GM19463 (cell line): Measurements from ENCODE around the gene RIC1.
"Not testable (repeated sequence)": the region's sequence is repeated elsewhere in the genome, so short reads cannot be mapped to it uniquely, and the experiment has no call there.

Source experiments
- ATAC-seq: cut with Tn5 transposase; IDR thresholded peaks from one replicate; pipeline ENCODE4 v1.9.1; 2021; ENCODE audit warnings: mild to moderate bottlenecking, moderate library complexity; ENCODE audit not compliant: unreplicated experiment

Gene RIC1

DNA sequence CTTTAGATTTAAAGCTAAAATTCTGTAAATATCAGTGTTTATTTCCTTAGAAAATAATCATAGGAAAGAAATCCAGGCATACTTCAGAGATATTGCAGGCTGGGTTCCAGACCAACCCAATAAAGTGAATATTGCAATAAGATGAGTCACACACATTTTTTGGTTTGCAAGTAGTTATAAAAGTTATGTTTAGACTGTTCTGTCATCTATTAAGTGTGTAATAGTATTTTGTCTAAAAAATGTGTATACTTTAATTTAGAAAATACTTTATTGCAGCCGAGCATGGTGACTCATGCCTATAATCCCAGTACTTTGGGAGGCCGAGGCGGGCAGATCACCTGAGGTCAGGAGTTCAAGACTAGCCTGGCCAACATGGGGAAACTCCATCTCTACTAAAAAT lies 6.9 kb upstream of the RIC1 start:
- ATAC-seq: no peak

DNA sequence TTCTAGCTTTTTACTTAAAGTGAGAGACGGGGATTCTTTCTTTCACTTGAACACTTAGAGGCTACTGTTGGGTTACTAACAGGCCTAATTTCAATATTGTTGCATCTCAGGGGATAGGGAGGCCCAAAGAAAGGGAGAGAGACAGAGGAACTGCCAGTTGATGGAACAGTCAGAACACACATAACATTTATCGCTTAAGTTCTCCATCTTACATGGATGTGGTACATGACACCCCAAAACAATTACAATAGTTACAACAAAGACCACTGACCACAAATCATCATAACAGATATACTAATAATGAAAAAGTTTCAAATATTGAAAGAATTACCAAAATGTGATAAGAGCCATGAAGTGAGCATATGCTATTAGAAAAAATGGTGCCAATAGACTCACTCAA lies 4.3 kb upstream of the RIC1 start:
- no peak for ATAC-seq

DNA sequence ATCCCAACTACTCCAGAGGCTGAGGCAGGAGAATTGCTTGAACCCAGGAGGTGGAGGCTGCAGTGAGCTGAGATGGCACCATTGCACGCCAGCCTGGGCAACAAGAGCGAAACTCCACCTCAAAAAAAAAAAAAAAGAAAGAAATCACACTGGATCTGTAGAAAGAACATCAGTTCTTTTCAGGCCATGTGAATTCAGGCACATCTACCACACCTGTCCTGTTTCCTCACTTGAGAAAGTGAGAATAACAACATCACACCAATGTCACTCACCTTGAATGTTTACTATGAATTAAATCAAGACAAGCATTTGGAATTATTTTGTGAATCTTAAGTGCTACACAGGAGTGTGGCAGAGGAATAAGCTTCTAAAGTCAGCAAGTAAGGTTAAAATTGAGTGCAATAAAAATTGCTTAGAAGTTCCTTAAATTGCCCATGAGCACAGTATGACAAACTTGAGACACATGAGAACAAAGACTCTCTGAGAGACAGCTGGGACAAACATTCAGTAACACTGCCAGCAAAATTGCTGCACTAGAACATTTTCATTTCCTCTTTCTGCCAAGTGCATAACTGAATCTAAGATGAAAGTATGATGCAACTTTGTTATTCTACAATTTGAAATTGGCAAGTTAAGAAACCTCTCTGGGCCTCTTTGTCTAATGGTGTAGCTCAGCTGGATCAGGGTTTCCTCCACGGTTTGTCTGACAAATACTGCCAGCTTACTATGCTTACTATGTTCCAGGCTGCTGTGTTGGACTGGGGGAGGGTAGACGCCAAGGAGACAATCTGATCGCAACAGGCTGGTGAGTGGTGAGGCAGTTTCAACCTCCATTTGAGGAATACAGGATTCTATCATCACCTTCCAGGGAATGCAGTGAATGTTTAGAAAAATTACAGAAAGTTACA lies 1.9 kb upstream of the RIC1 start:
- peak; percentile 33 for ATAC-seq

DNA sequence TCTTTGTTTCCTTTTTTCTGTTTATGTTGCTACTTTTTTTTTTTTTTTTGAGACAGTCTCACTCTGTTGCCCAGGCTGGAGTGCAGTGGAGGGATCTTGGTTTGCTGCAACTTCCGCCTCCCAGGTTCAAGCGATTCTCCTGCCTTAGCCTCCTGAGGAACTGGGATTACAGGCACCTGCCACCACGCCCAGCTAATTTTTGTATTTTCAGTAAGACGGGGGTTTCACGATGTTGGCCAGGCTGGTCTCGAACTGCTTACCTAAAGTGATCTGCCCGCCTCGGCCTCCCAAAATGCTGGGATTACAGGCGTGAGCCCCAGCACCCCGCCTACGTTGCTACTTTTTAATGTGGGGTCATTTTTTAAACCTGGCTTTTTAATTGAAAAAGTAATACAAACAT lies 1.2 kb upstream of the RIC1 start:
- ATAC-seq: not testable (repeated sequence)

DNA sequence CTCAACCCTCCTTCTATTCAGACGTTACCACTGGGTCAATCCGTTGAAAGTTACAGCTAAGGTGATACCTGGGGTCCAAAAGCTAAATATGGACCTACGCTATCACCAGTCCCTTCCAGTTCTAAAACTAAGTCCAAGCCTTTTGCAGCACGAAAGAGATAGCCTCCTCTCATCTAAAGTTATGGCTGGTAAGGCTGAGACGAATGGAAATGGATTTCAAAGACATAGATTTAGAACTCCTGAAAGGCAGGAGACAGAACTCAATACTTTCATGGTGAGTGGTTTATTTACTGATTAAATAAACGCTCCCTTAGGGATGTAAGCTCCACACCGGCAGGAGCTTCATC lies 751 bp upstream of the RIC1 start:
- no peak for ATAC-seq

DNA sequence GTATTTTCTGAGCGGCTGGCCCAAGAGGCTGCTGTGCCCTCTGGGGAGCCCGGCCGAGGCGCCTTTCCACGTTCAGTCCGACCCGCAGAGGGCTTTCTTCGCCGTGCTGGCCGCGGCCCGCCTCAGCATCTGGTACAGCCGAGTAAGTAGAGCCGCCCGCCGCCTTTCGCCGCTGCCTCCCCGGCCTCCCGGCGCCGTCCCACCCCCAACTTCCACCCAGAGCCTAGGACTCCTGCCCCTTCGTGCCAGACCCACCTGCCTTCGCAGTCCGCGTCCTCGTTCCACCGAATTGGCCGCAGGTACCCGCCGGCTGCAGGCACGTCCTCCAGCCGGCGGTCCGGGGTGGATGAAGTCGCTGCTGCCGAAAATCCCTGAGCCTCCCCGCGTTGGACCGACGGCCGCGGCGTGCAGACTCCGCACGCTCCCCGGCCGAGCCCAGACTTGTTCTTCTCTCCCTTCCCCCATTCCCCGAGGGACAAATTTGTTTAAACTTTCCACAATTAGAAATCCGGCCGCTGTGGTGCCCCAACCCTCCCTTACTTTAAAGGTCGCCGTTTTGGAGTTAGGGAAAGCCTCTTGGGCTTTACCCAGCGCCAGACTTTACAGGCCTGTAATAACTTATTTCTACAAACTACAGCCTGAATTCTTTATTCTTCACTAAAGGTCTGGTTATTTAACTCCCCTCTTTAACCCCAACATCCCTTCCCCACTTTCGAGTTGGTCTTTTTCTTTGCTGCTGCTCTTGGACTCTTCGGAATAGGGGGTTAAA lies 589 bp downstream of the RIC1 start:
- peak; percentile 6 for ATAC-seq

DNA sequence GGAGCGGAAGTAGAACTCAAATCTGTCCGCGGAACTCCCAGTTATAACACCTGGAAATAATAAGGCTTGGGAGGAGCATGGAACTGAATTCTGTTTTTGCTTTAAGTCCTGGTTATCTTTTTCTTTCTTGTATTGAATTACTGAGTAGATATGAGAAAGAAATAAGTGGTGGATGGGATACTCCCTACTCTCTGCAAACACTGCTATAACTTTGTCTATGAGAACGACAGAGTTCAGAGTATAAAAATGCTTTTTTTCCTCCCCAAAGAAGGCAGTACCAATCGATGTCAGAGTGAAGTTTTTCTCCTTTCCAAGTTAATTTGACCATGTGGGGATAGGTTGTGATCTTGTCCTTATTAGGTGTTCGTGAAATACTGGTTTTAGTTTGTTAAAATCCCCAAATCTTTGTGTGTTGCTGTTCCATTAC lies 1.2 kb downstream of the RIC1 start:
- no peak for ATAC-seq

DNA sequence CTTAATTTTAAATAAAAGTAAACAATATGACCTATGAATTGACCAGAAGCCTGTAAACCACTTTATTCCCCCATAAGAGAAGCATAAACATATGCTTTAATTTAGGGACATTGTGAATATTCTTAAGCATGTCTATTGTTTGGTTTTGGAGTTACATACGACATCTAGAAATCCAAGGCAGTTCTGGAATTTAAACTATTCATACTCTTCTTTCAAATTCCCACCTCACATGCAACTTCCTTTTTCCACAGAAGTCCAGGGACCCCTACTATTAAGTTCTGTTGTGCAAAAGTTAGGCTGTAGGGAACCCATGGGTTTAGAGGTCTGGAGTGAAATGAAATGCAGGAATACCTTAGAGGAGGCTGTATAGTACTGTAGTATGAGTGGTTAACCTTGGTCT lies 2.1 kb downstream of the RIC1 start:
- ATAC-seq: no peak

DNA sequence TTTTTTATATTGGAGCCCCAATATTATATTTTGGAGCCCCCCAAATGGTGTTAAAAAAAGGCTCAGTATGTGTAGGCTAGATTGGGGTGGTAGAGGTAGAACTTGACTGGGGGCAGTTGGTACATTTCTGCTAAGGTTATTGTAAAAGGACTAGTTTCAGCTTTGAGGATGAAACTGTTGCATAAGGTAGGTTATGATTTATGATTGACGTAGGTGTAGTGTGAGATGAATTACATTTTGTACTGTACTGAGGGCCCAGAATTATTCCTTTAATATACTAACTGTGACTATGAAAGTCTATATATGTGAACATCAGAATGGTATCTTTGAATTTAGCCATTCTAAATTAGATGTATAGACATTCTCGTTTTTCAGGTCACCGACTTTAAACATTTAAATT lies 3.6 kb downstream of the RIC1 start:
- no peak for ATAC-seq

DNA sequence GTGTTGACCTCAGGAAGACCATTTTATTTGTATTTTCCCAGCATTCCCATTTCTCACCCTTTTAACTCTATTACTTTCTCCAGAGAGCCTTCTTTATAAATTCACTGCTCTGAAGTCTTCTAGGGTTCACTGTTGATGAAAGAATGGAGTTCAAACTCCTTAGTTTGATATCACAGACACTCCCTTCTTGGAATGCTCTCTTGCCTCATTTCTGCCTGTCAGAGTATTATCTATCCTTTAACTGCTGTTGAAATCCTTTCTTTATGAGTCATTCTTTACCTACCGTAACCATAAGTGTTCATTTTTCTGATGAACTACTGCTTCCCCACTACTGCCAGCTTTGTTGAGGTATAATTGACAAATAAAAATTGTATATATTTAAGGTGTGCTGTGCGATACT lies 4.3 kb downstream of the RIC1 start:
- ATAC-seq: no peak

DNA sequence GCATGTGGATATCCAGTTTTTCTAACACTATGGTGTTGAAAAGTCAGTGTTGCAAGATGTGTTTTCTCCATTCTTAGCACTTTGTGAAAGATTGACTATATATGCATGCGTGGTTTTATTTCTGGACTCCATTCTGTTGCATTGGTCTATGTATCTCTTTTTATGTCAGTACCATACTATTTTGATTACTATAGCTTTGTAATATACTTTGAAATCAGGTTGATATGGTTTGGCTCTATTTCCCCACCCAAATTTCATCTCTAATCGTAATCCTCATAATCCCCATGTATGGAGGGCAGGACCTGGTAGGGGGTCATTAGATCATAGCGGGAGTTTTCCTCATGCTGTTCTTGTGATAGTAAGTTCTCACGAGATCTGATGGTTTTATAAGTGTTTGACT lies 6.5 kb downstream of the RIC1 start:
- ATAC-seq: no peak

DNA sequence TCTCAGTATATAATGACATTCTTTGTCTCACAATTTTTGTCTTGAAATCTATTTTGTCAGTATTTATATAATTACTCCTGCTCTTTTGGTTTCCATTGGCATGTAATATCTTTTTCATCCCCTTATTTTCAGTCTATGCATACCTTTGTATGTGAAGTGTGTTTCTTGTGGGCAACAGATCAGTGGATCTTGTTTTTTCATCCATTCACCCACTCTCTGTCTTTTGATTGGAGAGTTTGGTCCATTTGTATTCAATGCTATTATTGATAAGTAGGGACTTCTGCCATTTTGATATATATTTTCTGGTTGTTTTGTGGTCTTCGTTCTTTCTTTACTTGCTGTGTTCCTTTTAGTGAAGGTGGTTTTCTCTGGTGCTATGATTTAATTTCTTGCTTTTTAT lies 10.9 kb downstream of the RIC1 start:
- no peak for ATAC-seq

DNA sequence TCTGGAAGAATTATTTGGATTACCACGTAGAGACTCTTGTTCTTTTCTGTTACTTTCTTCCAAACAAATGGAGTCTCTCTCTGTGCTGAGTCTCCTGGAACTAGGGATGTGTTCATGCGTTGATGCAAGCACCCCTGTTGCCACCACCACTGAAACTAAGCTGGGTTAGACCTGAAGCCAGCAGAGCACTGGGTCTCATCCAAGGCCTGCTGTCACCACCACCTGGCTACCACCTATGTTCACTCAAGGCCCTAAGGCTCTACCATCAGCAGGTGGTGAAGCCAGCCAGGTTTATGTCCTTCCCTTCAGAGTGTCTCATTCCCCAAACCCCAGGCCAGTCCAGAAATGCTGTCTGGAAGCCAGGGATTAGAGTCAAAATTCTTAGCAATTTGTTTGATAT lies 13.3 kb downstream of the RIC1 start:
- ATAC-seq: no peak

DNA sequence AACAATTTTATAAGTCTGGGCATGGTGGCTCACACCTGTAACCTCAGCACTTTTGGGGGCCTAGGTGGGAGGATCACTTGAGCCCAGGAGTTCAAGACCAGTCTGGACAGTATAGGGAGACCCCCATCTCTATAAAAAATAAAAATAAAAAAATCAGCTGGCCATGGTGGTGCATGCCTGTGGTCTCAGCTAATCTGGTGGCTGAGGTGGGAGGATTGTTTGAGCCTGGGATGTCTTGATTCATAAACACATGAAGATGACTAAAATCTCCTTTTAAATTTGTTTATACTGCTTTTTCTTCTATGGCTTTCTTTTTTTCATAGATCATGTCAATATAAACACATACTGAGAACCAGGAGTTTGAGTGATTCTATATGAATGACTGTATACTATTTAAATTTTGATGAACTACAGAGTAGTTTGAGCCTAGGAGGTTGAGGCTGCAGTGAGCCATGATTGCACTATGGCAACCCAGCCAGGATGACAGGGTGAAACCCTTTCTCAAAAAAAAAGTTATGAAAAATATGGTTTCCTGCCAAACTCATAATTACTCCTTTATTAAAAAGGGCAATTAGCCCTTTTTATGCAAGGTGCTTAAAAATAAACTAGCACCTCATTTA lies 14.2 kb downstream of the RIC1 start:
- ATAC-seq: no peak

DNA sequence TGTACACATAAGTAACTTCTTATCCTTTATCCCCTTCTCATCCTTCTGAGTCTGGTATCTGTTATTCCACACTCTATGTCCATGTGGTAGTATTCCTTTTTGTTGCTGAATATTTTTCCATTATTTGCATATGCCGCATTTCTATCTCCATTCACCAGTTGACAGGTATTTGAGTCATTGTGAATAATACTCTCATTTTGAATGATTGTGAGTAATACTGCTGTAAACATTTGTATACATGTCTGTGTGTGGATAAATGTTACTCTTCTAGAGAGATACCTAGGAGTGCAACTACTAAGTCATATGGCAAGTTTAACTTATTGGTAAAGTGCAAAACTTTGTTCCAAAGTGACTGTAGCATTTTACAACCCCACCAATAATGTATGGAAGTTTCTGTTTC lies 15.6 kb downstream of the RIC1 start:
- no peak for ATAC-seq

DNA sequence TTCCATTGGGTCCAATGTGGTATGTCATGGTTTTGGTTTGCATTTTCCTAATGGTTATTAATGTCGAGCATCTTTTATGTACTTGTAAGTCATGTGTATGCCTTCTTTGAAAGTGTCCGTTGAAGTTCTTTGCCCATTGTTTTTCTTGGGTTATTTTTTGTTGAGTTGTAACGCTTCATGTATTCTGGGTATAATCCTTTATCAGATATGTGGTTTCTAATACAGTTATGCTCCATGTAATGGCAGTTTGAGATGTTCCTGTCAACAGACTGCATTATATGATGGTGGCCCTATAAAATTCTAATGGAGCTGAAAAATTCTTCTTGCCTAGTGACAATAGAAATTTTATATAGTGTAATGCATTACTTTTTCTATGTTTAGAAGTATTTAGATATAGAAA lies 17.2 kb downstream of the RIC1 start:
- ATAC-seq: no peak

DNA sequence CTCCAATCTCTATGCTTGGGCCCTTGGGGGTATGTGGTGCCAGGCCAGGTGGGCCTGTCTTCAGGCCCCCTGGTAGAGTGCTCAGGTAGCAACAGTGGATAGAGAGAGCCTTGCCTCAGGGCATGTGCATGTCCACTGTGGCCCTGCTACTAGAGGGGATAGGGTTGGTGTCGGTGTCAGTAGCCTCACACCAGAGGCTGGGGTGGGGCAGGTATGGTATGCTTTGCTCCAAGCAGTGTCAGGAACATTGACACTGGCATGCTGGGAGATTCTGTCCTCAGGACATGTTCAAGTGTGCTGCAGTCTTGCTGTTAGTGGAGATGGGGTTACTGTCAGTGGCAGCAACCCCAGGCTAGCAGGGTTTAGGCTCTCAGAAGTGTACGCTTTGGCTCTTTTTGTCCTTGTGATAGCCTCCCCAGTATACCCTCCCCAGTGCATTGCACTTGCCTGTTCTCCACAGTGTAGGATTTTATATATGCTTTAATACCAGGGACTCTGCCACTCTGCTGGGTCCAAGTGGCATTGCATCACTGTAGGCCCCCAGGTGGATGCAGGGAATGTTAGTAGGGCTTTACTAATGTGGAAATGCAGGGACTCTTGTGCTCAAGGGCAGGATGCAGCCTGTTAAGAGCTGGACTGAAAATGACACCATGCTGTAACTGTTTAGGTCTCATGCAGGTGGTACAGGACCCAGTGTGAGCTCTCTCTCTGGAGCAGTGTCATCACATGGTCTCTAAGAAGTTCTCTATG lies 21.6 kb downstream of the RIC1 start:
- no peak for ATAC-seq

DNA sequence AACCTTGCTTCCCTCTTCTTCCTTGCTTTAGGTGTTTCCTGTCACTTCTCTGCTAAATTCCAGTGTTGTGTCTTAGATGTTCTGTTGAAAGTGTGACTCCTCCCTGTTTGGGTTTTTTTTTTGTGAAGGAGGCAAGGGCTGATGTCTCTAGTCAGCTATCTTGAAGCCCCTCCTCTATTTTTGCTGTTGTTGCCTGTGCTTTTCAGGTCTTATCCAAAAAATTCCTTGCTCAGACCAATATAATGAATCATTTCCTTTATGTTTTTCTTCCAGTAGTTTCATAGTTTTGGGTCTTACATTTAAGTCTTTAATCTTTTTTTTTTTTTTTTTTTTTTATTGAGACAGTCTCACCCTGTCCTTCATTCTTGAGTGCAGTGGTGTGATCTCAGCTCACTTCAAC lies 22.3 kb downstream of the RIC1 start:
- ATAC-seq: no peak

DNA sequence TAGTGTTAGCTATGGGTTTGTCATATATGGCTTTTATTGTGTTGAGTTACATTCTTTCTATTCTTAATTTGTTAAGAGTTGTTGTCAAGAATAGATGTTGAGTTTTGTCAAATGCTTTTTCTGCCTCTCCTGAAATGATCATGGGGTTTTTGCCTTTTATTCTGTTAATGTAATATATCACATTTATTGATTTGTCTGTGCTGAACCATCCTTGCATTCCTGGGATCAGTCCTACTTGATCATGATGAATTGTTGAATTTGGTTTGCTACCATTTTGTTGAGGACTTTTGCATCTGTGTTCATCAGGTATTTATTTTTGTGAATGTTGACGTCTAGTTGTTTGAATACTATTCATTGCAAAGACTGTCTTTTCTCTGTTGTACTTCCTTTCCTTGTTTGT lies 23.9 kb downstream of the RIC1 start:
- ATAC-seq: no peak

DNA sequence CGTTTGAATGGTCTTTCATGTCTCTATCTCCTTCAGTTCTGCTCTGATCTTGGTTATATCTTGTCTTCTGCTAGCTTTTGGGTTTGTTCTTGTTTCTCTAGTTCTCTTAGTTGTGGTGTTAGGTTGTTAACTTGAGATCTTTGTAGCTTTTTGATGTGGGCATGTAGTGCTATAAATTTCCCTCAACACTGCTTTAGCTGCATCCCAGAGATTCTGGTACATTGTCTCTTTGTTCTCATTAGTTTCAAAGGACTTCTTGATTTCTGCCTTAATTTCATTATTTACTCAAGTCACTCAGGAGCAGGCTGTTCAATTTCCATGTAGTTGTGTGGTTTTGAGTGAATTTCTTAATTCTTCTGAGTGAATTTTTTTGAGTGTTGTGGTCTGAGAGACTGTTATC lies 33.9 kb downstream of the RIC1 start:
- ATAC-seq: not testable (repeated sequence)

DNA sequence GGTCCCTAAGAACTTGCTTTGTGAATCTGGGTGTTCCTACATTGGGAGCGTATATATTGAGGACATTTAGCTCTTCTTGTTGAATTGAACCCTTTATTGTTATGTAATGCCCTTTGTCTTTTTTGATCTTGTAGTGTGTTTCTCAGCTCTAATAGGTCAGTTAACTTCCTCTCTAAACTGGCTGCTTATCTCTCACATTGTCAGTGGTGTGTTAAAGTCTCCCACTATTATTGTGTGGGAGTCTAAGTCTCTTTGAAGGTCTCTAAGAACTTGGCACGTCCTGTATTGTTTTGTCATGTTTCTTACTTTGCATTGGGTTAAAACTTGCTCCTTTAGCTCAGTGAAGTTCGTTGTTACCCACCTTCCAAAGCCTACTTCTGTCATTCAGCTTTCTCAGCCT lies 36.2 kb downstream of the RIC1 start:
- no peak for ATAC-seq
